WTC11 (cell line): ENCODE results near the gene TEKT2. TPM values are rescaled to one million over a fixed set of nuclear protein-coding genes. Genes with fewer than 3 reads are reported as not detected.

Experiments used
- ATAC-seq: fragments of 200-7000 bp; cut with Tn5 transposase; 2 replicates; pipeline ENCODE4 v1.10.0; 2021; ENCODE audit warnings: mild to moderate bottlenecking, moderate library complexity
- CTCF ChIA-PET: fragments of 300-600 bp; sonication (Branson Sonifier 250); formaldehyde crosslinking; loops from one replicate; lab custom pipeline; 2021; ENCODE audit warnings: antibody characterized with exemption; lab: Charles Lee
- POLR2A ChIA-PET: fragments of 350-600 bp; sonication (Branson Sonifier 250); formaldehyde crosslinking; loops from one replicate; lab custom pipeline; 2021; ENCODE audit warnings: antibody characterized with exemption; lab: Charles Lee
- DNase-seq: peaks from one replicate; pipeline ENCODE4 v3.0.0; 2021; ENCODE audit warnings: low spot score
- H3K27ac Mint-ChIP-seq: 2 replicates; pipeline ENCODE4 v1.8.0; 2021; ENCODE audit warnings: mixed read lengths
- H3K27me3 Mint-ChIP-seq: 2 replicates; pipeline ENCODE4 v1.8.0; 2021; ENCODE audit warnings: low read depth, mild to moderate bottlenecking, moderate library complexity, mixed read lengths
- H3K36me3 Mint-ChIP-seq: 2 replicates; pipeline ENCODE4 v1.8.0; 2021; ENCODE audit warnings: mixed read lengths
- H3K4me1 Mint-ChIP-seq: 2 replicates; pipeline ENCODE4 v1.8.0; 2022; ENCODE audit warnings: mixed read lengths
- H3K4me3 Mint-ChIP-seq: 2 replicates; pipeline ENCODE4 v1.8.0; 2021; ENCODE audit warnings: mild to moderate bottlenecking, moderate library complexity, mixed read lengths
- H3K9me3 Mint-ChIP-seq: 2 replicates; pipeline ENCODE4 v1.8.0; 2021; ENCODE audit warnings: mixed read lengths
- E2F4 ChIP-seq: sonication (generic); formaldehyde crosslinking; IDR thresholded peaks from 2 replicates; pipeline ENCODE4 v1.8.1; 2022; ENCODE audit warnings: low read depth, mild to moderate bottlenecking, moderate library complexity, missing genetic modification reagents, borderline replicate concordance
- GRHL2 ChIP-seq: fragments of 250-450 bp; sonication (Bioruptor Pico); IDR thresholded peaks from 2 replicates; pipeline ENCODE4 v1.8.0; 2022; ENCODE audit warnings: mild to moderate bottlenecking, moderate library complexity; ENCODE audit not compliant: insufficient replicate concordance, severe bottlenecking
- HMGA2 ChIP-seq: fragments of 250-450 bp; sonication (Bioruptor Pico); IDR thresholded peaks from 2 replicates; pipeline ENCODE4 v1.4.0; 2021; ENCODE audit warnings: mild to moderate bottlenecking, moderate library complexity
- HMGXB4 ChIP-seq: sonication (generic); formaldehyde crosslinking; IDR thresholded peaks from 2 replicates; pipeline ENCODE4 v1.8.1; 2023; ENCODE audit warnings: mild to moderate bottlenecking, moderate library complexity, missing genetic modification reagents
- JAZF1 ChIP-seq: fragments of 250-450 bp; sonication (Bioruptor Pico); IDR thresholded peaks from 2 replicates; pipeline ENCODE4 v1.9.0; 2021; ENCODE audit warnings: moderate library complexity, mild to moderate bottlenecking, inconsistent platforms
- JUN ChIP-seq: sonication (generic); formaldehyde crosslinking; IDR thresholded peaks from 2 replicates; pipeline ENCODE4 v1.8.0; 2023; ENCODE audit warnings: mild to moderate bottlenecking, missing genetic modification reagents
- MYBL2 ChIP-seq: sonication (generic); formaldehyde crosslinking; IDR thresholded peaks from 2 replicates; pipeline ENCODE4 v1.8.1; 2023; ENCODE audit warnings: mild to moderate bottlenecking, moderate library complexity, missing genetic modification reagents
- NFE2L1 ChIP-seq: sonication (generic); formaldehyde crosslinking; IDR thresholded peaks from 2 replicates; pipeline ENCODE4 v1.8.1; 2023; ENCODE audit warnings: missing genetic modification reagents
- NR1H2 ChIP-seq: sonication (generic); formaldehyde crosslinking; IDR thresholded peaks from 2 replicates; pipeline ENCODE4 v1.9.0; 2021; ENCODE audit warnings: mild to moderate bottlenecking, moderate library complexity, missing genetic modification reagents
- NR2C2 ChIP-seq: sonication (generic); formaldehyde crosslinking; IDR thresholded peaks from 2 replicates; pipeline ENCODE4 v1.8.0; 2022; ENCODE audit warnings: mild to moderate bottlenecking, missing genetic modification reagents
- NR3C1 ChIP-seq: sonication (generic); formaldehyde crosslinking; conservative IDR thresholded peaks from 2 replicates; pipeline ENCODE4 v1.8.1; 2023; ENCODE audit warnings: low read depth, mild to moderate bottlenecking, missing genetic modification reagents
- PRRX2 ChIP-seq: fragments of 250-450 bp; sonication (Bioruptor Pico); IDR thresholded peaks from 2 replicates; pipeline ENCODE4 v1.8.0; 2021; ENCODE audit warnings: mild to moderate bottlenecking
- TP53 ChIP-seq: sonication (generic); formaldehyde crosslinking; IDR thresholded peaks from 2 replicates; pipeline ENCODE4 v1.8.1; 2023; ENCODE audit warnings: mild to moderate bottlenecking, missing genetic modification reagents
- ZBTB21 ChIP-seq: sonication (generic); formaldehyde crosslinking; IDR thresholded peaks from 2 replicates; pipeline ENCODE4 v1.8.1; 2023; ENCODE audit warnings: mild to moderate bottlenecking, missing genetic modification reagents, borderline replicate concordance
- ZNF232 ChIP-seq: sonication (generic); formaldehyde crosslinking; IDR thresholded peaks from 2 replicates; pipeline ENCODE4 v1.8.0; 2022; ENCODE audit warnings: mild to moderate bottlenecking, missing genetic modification reagents
- ZNF416 ChIP-seq: fragments of 250-450 bp; sonication (Bioruptor Pico); IDR thresholded peaks from 2 replicates; pipeline ENCODE4 v1.9.0; 2021; ENCODE audit warnings: mild to moderate bottlenecking, inconsistent platforms
- ZNF425 ChIP-seq: fragments of 250-450 bp; sonication (Bioruptor Pico); conservative IDR thresholded peaks from 2 replicates; pipeline ENCODE4 v1.9.0; 2021; ENCODE audit warnings: mild to moderate bottlenecking
- ZNF671 ChIP-seq: fragments of 250-450 bp; sonication (Bioruptor Pico); IDR thresholded peaks from 2 replicates; pipeline ENCODE4 v1.8.0; 2021; ENCODE audit warnings: mild to moderate bottlenecking
- total RNA-seq: library from RNA; stranded (reverse); gene quantifications from 3 replicates; pipeline ENCODE4 v1.2.3, GENCODE V29; 2021
- TF ChIP-seq, protein P1 (sequence below): sonication (generic); formaldehyde crosslinking; IDR thresholded peaks from 2 replicates; pipeline ENCODE4 v1.8.1; 2022; ENCODE audit warnings: mild to moderate bottlenecking, moderate library complexity, missing genetic modification reagents
- TF ChIP-seq, protein P2 (sequence below): sonication (generic); formaldehyde crosslinking; IDR thresholded peaks from 2 replicates; pipeline ENCODE4 v1.8.0; 2023; ENCODE audit warnings: mild to moderate bottlenecking, missing genetic modification reagents

TEKT2 gene
- total RNA-seq, 1 experiment from 2014 or later, result 1.9 TPM

DNA sequence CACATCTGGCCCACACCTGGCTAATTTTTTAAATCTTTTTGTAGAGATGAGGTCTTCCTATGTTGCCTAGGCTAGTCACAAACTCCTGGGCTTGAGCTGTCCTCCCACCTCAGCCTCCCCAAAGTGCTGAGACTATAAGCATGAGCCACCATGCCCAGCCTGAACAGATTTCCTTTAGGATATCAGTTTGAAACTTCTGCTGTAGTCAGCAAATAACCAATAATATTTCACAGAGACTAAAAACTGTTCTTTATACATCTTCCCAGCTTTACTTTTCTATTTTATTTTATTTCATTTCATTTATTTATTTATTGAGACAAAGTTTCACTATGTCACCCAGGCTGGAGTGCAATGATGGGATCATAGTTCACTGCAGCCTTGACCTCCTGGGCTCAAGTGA, 29.9 kb upstream of the TEKT2 start (continued):
- TF ChIP-seq ZNF425 (CRISPR knock-in tag), result no peak
- TF ChIP-seq NR1H2 (CRISPR knock-in tag), result no peak
- TF ChIP-seq ZNF671 (CRISPR knock-in tag), result no peak
- no peak for TF ChIP-seq HMGA2

DNA sequence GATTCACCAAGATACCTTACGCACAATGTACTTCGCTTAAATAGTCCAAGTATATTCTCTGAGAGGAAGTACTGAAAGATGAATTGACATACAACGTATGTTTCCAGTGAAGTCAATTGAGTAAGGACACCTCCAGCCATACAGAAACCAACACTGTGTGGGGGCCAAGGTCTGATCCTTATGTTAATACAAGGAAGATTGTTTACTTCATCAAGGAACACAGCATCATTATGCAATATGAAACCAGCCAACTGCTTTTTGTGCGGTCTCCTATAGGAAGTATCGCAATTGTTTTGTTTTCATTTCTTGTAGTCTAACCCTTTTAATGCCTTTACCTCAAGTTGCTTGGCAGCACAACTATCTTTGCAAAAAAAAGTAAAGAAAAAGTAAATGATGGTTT, 28.2 kb upstream of the TEKT2 start:
- Mint-ChIP-seq H3K4me1 (no peaks in the 10 kb centered on the region), H3K27ac (no peak overlapping the region), H3K4me3 (no peak overlapping the region), H3K9me3 (no peaks in the 10 kb centered on the region), H3K27me3 (no peaks in the 10 kb centered on the region), H3K36me3 (no peaks in the 10 kb centered on the region; the same call in 1 of the 2 replicates)
- TF ChIP-seq ZNF425 (CRISPR knock-in tag), result no peak
- no peak for TF ChIP-seq JUN (CRISPR knock-in tag)
- no peak for TF ChIP-seq TP53 (CRISPR knock-in tag)
- no peak for TF ChIP-seq ZNF232 (CRISPR knock-in tag)
- no peak for TF ChIP-seq JAZF1 (CRISPR knock-in tag)
- no peak for TF ChIP-seq NFE2L1 (CRISPR knock-in tag)
- TF ChIP-seq, protein P1, sequence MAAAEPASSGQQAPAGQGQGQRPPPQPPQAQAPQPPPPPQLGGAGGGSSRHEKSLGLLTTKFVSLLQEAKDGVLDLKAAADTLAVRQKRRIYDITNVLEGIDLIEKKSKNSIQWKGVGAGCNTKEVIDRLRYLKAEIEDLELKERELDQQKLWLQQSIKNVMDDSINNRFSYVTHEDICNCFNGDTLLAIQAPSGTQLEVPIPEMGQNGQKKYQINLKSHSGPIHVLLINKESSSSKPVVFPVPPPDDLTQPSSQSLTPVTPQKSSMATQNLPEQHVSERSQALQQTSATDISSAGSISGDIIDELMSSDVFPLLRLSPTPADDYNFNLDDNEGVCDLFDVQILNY (CRISPR knock-in tag), result no peak
- TF ChIP-seq ZBTB21 (CRISPR knock-in tag), result no peak
- CTCF ChIA-PET, result interaction anchor here (1.3 kb wide), 1 partner anchor 78 kb away, joined by 3 read pairs; no protein-coding TSS in a partner anchor
- POLR2A ChIA-PET, result no interaction called here
- no peak for DNase-seq
- no peak for ATAC-seq

- Mint-ChIP-seq H3K27me3 (no peaks in the 10 kb centered on the region), H3K36me3 (no peaks in the 10 kb centered on the region), H3K4me1 (no peaks in the 10 kb centered on the region), H3K4me3 (no peak overlapping the region), H3K27ac (no peak overlapping the region), H3K9me3 (no peaks in the 10 kb centered on the region)
- CTCF ChIA-PET, result interaction anchor here (0.7 kb wide), 1 partner anchor 179 kb away, joined by 3 read pairs; the partner anchor contains the start of gene AGO1
- POLR2A ChIA-PET, result no interaction called here
- ATAC-seq (no peak), DNase-seq (no peak)
- TF ChIP-seq MYBL2 (CRISPR knock-in tag) (no peak), ZNF416 (no peak), PRRX2 (CRISPR knock-in tag) (no peak), NR2C2 (CRISPR knock-in tag) (no peak), GRHL2 (CRISPR knock-in tag) (no peak), HMGXB4 (CRISPR knock-in tag) (no peak), NR3C1 (no peak), E2F4 (CRISPR knock-in tag) (no peak)
- TF ChIP-seq, protein P2, sequence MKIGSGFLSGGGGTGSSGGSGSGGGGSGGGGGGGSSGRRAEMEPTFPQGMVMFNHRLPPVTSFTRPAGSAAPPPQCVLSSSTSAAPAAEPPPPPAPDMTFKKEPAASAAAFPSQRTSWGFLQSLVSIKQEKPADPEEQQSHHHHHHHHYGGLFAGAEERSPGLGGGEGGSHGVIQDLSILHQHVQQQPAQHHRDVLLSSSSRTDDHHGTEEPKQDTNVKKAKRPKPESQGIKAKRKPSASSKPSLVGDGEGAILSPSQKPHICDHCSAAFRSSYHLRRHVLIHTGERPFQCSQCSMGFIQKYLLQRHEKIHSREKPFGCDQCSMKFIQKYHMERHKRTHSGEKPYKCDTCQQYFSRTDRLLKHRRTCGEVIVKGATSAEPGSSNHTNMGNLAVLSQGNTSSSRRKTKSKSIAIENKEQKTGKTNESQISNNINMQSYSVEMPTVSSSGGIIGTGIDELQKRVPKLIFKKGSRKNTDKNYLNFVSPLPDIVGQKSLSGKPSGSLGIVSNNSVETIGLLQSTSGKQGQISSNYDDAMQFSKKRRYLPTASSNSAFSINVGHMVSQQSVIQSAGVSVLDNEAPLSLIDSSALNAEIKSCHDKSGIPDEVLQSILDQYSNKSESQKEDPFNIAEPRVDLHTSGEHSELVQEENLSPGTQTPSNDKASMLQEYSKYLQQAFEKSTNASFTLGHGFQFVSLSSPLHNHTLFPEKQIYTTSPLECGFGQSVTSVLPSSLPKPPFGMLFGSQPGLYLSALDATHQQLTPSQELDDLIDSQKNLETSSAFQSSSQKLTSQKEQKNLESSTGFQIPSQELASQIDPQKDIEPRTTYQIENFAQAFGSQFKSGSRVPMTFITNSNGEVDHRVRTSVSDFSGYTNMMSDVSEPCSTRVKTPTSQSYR (CRISPR knock-in tag), result no peak
These were observed 21.6 kb upstream of the TEKT2 start for GRCh38 chr1:36062315-36062714.
